ENCODE results near the gene ZNF414. TPM values are rescaled to one million over a fixed set of nuclear protein-coding genes. Genes with fewer than 3 reads are reported as not detected.
A peak's percentile ranks its signal among the peaks of the same experiment; 100 is the strongest.

Gene ZNF414
- total RNA-seq, 2 experiments from 2014 or later: 36.3 to 38.0 TPM

- Histone ChIP-seq H3K27ac (ENCODE audit: low read depth in 1 of 2, low read length in 2 of 2) (no peak overlapping the region), H3K27me3 (ENCODE audit: control insufficient read depth in 1 of 2, insufficient read depth in 2 of 2, low read length in 2 of 2) (no peaks in the 10 kb centered on the region), H3K9me3 (ENCODE audit: control insufficient read depth in 1 of 2, insufficient read depth in 1 of 2, low read length in 2 of 2) (no peaks in the 10 kb centered on the region), H3K4me1 (ENCODE audit: insufficient read depth, low read length) (peaks cover 10% of the 10 kb centered on the region), H3K36me3 (ENCODE audit: insufficient read depth, low read length) (peaks cover 60% of the 10 kb centered on the region), H3K4me3 (ENCODE audit: low read length) (no peak overlapping the region)
- H3K27ac Mint-ChIP-seq: no peak overlapping the region
- intact Hi-C loops (cut with DNase I, micrococcal nuclease): no loop called here
- no peaks in the 10 kb centered on the region for H3K9me3 Mint-ChIP-seq
- no peak overlapping the region for H3K4me3 Mint-ChIP-seq
- ChIA-PET POLR2A (interaction anchor here (1.3 kb wide), 1 partner anchor 39 kb away, joined by 3 read pairs; no protein-coding TSS in a partner anchor), CTCF (no interaction called here)
- no peak for DNase-seq
- peaks cover 42% of the 10 kb centered on the region for H3K36me3 Mint-ChIP-seq (ENCODE audit: low read depth)
- no peak for TF ChIP-seq CTCF (IDR thresholded peaks at IDR 0.05)
- peaks cover 7% of the 10 kb centered on the region for H3K4me1 Mint-ChIP-seq (ENCODE audit: low read depth)
- no peaks in the 10 kb centered on the region for H3K27me3 Mint-ChIP-seq
- no peak for ATAC-seq (ENCODE audit: poor library complexity)
These were observed 18.3 kb upstream of the ZNF414 start for GRCh38 chr19:8532225-8532624.

- ChIA-PET POLR2A (interaction anchor here (0.6 to 1.7 kb wide), 3 partner anchors 12 to 40 kb away, joined by 3 to 8 read pairs (median 3); partner anchors contain the start of gene ZNF414), CTCF (no interaction called here)
- ATAC-seq (ENCODE audit: poor library complexity) (no peak), DNase-seq (no peak)
- intact Hi-C loops (cut with DNase I, micrococcal nuclease): no loop called here
- Histone ChIP-seq H3K27me3 (ENCODE audit: control insufficient read depth in 1 of 2, insufficient read depth in 2 of 2, low read length in 2 of 2) (no peaks in the 10 kb centered on the region), H3K4me1 (ENCODE audit: insufficient read depth, low read length) (peaks cover 10% of the 10 kb centered on the region), H3K4me3 (ENCODE audit: low read length) (no peak overlapping the region), H3K36me3 (ENCODE audit: insufficient read depth, low read length) (peaks cover 60% of the 10 kb centered on the region), H3K9me3 (ENCODE audit: control insufficient read depth in 1 of 2, insufficient read depth in 1 of 2, low read length in 2 of 2) (no peaks in the 10 kb centered on the region), H3K27ac (ENCODE audit: low read depth in 1 of 2, low read length in 2 of 2) (no peak overlapping the region)
- TF ChIP-seq CTCF (IDR thresholded peaks at IDR 0.05): no peak
- H3K4me1 Mint-ChIP-seq (ENCODE audit: low read depth): peaks cover 12% of the 10 kb centered on the region
- no peak overlapping the region for H3K27ac Mint-ChIP-seq
- no peak overlapping the region for H3K4me3 Mint-ChIP-seq
- H3K9me3 Mint-ChIP-seq: no peaks in the 10 kb centered on the region
- H3K36me3 Mint-ChIP-seq (ENCODE audit: low read depth): peaks cover 42% of the 10 kb centered on the region
- no peaks in the 10 kb centered on the region for H3K27me3 Mint-ChIP-seq
These were observed 17.5 kb upstream of the ZNF414 start for GRCh38 chr19:8531470-8531869.

GRCh38 chr19:8530061-8530679 is 16.2 kb upstream of the ZNF414 start:
- no peak for TF ChIP-seq CTCF (IDR thresholded peaks at IDR 0.05)
- H3K4me1 ChIP-seq (ENCODE audit: insufficient read depth, low read length): peaks cover 10% of the 10 kb centered on the region
- peaks cover 12% of the 10 kb centered on the region for H3K4me1 Mint-ChIP-seq (ENCODE audit: low read depth)
- ATAC-seq (ENCODE audit: poor library complexity) (no peak), DNase-seq (peak in 1 of 14 experiments; percentile 11)
- no peaks in the 10 kb centered on the region for H3K9me3 ChIP-seq (ENCODE audit: control insufficient read depth in 1 of 2, insufficient read depth in 1 of 2, low read length in 2 of 2)
- no peak overlapping the region for H3K27ac ChIP-seq (ENCODE audit: low read depth in 1 of 2, low read length in 2 of 2)
- H3K4me3 ChIP-seq (ENCODE audit: low read length): no peak overlapping the region
- no peak overlapping the region for H3K4me3 Mint-ChIP-seq
- H3K9me3 Mint-ChIP-seq: no peaks in the 10 kb centered on the region
- intact Hi-C loops (cut with DNase I, micrococcal nuclease): no loop called here
- no peaks in the 10 kb centered on the region for H3K27me3 ChIP-seq (ENCODE audit: control insufficient read depth in 1 of 2, insufficient read depth in 2 of 2, low read length in 2 of 2)
- no peaks in the 10 kb centered on the region for H3K27me3 Mint-ChIP-seq
- H3K27ac Mint-ChIP-seq: no peak overlapping the region
- CTCF ChIA-PET: no interaction called here
- POLR2A ChIA-PET: interaction anchor here (1.7 kb wide), 1 partner anchor 17 kb away, joined by 8 read pairs; the partner anchor contains the start of gene ZNF414
- H3K36me3 ChIP-seq (ENCODE audit: insufficient read depth, low read length): peaks cover 66% of the 10 kb centered on the region
- peaks cover 36% of the 10 kb centered on the region for H3K36me3 Mint-ChIP-seq (ENCODE audit: low read depth)
